Mucosa of rectum (tissue), 2 donors: ENCODE data around the gene FAM168A.

Experiments used
- H3K27ac ChIP-seq, 2 donors: one replicate each; pipeline ENCODE4 v1.7.0; 2013; ENCODE audit warnings: inconsistent platforms in 2 of 2, low read depth in 2 of 2, low read length in 2 of 2
- H3K27me3 ChIP-seq, 2 donors: one replicate each; pipeline ENCODE4 v1.7.0; 2013; ENCODE audit warnings: low read length in 2 of 2; ENCODE audit not compliant: control insufficient read depth in 2 of 2, insufficient read depth in 2 of 2
- H3K36me3 ChIP-seq, 2 donors: one replicate each; pipeline ENCODE4 v1.7.0; 2013; ENCODE audit warnings: low read length in 2 of 2; ENCODE audit not compliant: control insufficient read depth in 2 of 2, insufficient read depth in 2 of 2
- H3K4me1 ChIP-seq, 2 donors: one replicate each; pipeline ENCODE4 v1.7.0; 2013; ENCODE audit warnings: low read length in 2 of 2, mild to moderate bottlenecking in 1 of 2; ENCODE audit not compliant: control insufficient read depth in 2 of 2, insufficient read depth in 2 of 2
- H3K4me3 ChIP-seq, 2 donors: one replicate each; pipeline ENCODE4 v1.7.0; 2013; ENCODE audit warnings: low read length in 2 of 2
- H3K9ac ChIP-seq, 2 donors: one replicate each; pipeline ENCODE4 v1.7.0; 2013; ENCODE audit warnings: low read length in 2 of 2, low read depth in 1 of 2, mild to moderate bottlenecking in 1 of 2
- H3K9me3 ChIP-seq, 2 donors: one replicate each; pipeline ENCODE4 v1.7.0; 2013; ENCODE audit warnings: low read length in 2 of 2; ENCODE audit not compliant: control insufficient read depth in 2 of 2
- donor health status: healthy.
- donor health status: Normal muscosa, but diverticular disease.

Gene FAM168A

GRCh38 chr11:73508243-73509176 is 89.4 kb downstream of the FAM168A start:
- Histone ChIP-seq H3K27me3 (no peaks in the 10 kb centered on the region), H3K36me3 (no peaks in the 10 kb centered on the region), H3K9me3 (no peaks in the 10 kb centered on the region), H3K4me1 (no peaks in the 10 kb centered on the region), H3K27ac (no peak overlapping the region), H3K9ac (no peak overlapping the region), H3K4me3 (no peak overlapping the region)

GRCh38 chr11:73507086-73507485 is 90.8 kb downstream of the FAM168A start:
- H3K4me1 ChIP-seq: no peaks in the 10 kb centered on the region
- no peaks in the 10 kb centered on the region for H3K36me3 ChIP-seq
- H3K9me3 ChIP-seq: no peaks in the 10 kb centered on the region
- H3K9ac ChIP-seq: no peak overlapping the region
- H3K27ac ChIP-seq: no peak overlapping the region
- no peaks in the 10 kb centered on the region for H3K27me3 ChIP-seq
- no peak overlapping the region for H3K4me3 ChIP-seq

GRCh38 chr11:73506038-73506437 is 91.9 kb downstream of the FAM168A start:
- Histone ChIP-seq H3K27me3 (no peaks in the 10 kb centered on the region), H3K27ac (no peak overlapping the region), H3K9ac (no peak overlapping the region), H3K4me3 (no peak overlapping the region), H3K9me3 (no peaks in the 10 kb centered on the region), H3K36me3 (no peaks in the 10 kb centered on the region), H3K4me1 (no peaks in the 10 kb centered on the region)

- no peaks in the 10 kb centered on the region for H3K36me3 ChIP-seq
- H3K27ac ChIP-seq: no peak overlapping the region
- no peaks in the 10 kb centered on the region for H3K27me3 ChIP-seq
- H3K9me3 ChIP-seq: no peaks in the 10 kb centered on the region
- H3K9ac ChIP-seq: no peak overlapping the region
- no peak overlapping the region for H3K4me3 ChIP-seq
- no peaks in the 10 kb centered on the region for H3K4me1 ChIP-seq
Measured at GRCh38 chr11:73498343-73498742, 99.6 kb downstream of the FAM168A start.

GRCh38 chr11:73496134-73496533 is 101.8 kb downstream of the FAM168A start:
- Histone ChIP-seq H3K9ac (no peak overlapping the region), H3K9me3 (no peaks in the 10 kb centered on the region), H3K27me3 (no peaks in the 10 kb centered on the region), H3K4me1 (no peaks in the 10 kb centered on the region), H3K27ac (no peak overlapping the region), H3K4me3 (no peak overlapping the region), H3K36me3 (no peaks in the 10 kb centered on the region)

- H3K27me3 ChIP-seq: no peaks in the 10 kb centered on the region
- H3K4me1 ChIP-seq: no peaks in the 10 kb centered on the region
- no peak overlapping the region for H3K9ac ChIP-seq
- no peaks in the 10 kb centered on the region for H3K36me3 ChIP-seq
- H3K9me3 ChIP-seq: no peaks in the 10 kb centered on the region
- no peak overlapping the region for H3K27ac ChIP-seq
- H3K4me3 ChIP-seq: no peak overlapping the region
Measured at GRCh38 chr11:73495731-73496130, 102.2 kb downstream of the FAM168A start.

- Histone ChIP-seq H3K9ac (no peak overlapping the region), H3K27ac (no peak overlapping the region), H3K9me3 (no peaks in the 10 kb centered on the region), H3K4me3 (no peak overlapping the region), H3K4me1 (no peaks in the 10 kb centered on the region), H3K36me3 (no peaks in the 10 kb centered on the region), H3K27me3 (no peaks in the 10 kb centered on the region)
Measured at GRCh38 chr11:73493956-73494598, 103.8 kb downstream of the FAM168A start.

GRCh38 chr11:73481626-73482025 is 116.3 kb downstream of the FAM168A start:
- Histone ChIP-seq H3K4me1 (no peaks in the 10 kb centered on the region), H3K27ac (no peak overlapping the region), H3K9ac (no peak overlapping the region), H3K4me3 (no peak overlapping the region), H3K27me3 (no peaks in the 10 kb centered on the region), H3K9me3 (no peaks in the 10 kb centered on the region), H3K36me3 (no peaks in the 10 kb centered on the region)

GRCh38 chr11:73480677-73481076 is 117.2 kb downstream of the FAM168A start:
- no peaks in the 10 kb centered on the region for H3K4me1 ChIP-seq
- H3K27ac ChIP-seq: no peak overlapping the region
- no peaks in the 10 kb centered on the region for H3K36me3 ChIP-seq
- no peaks in the 10 kb centered on the region for H3K9me3 ChIP-seq
- H3K4me3 ChIP-seq: no peak overlapping the region
- no peaks in the 10 kb centered on the region for H3K27me3 ChIP-seq
- no peak overlapping the region for H3K9ac ChIP-seq

GRCh38 chr11:73478737-73479347 is 119.1 kb downstream of the FAM168A start:
- no peak overlapping the region for H3K27ac ChIP-seq
- H3K27me3 ChIP-seq: no peaks in the 10 kb centered on the region
- no peaks in the 10 kb centered on the region for H3K36me3 ChIP-seq
- H3K9me3 ChIP-seq: no peaks in the 10 kb centered on the region
- no peak overlapping the region for H3K9ac ChIP-seq
- no peak overlapping the region for H3K4me3 ChIP-seq
- no peaks in the 10 kb centered on the region for H3K4me1 ChIP-seq
